Stomach (tissue), 9 donors: ENCODE results near the gene KDM2B. TPM values are rescaled to one million over a fixed set of nuclear protein-coding genes. Genes with fewer than 3 reads are reported as not detected.
"Not testable (repeated sequence)": the region's sequence is repeated elsewhere in the genome, so short reads cannot be mapped to it uniquely, and the experiment has no call there.

ENCODE experiments used
- DNase-seq, 2 donors: peaks; one replicate each; pipeline versions ENCODE4 v3.0.0 to v3.0.0-alpha.2; 2013 to 2019
- H3K27ac ChIP-seq, 5 donors: fragments of 200-600 bp in 4 of 5; sonication (generic) in 4 of 5; one replicate each; pipeline ENCODE4 v1.5.1; 2013 to 2019; ENCODE audit warnings: mild to moderate bottlenecking in 1 of 5, moderate library complexity in 1 of 5
- H3K27me3 ChIP-seq, 3 donors: fragments of 200-600 bp; sonication (generic); one replicate each; pipeline ENCODE4 v1.5.1; 2017 to 2019; ENCODE audit warnings: mixed run types in 1 of 3
- H3K36me3 ChIP-seq, 4 donors: fragments of 200-600 bp; sonication (generic); 1 replicate in 3 of 4; 2 replicates in 1 of 4; pipeline ENCODE4 v1.5.1; 2016 to 2019
- H3K4me1 ChIP-seq, 4 donors: fragments of 200-600 bp; sonication (generic); one replicate each; pipeline ENCODE4 v1.5.1; 2016 to 2019
- H3K4me3 ChIP-seq, 4 donors: fragments of 200-600 bp; sonication (generic) in 3 of 4; one replicate each; pipeline ENCODE4 v1.5.1; 2016 to 2019; ENCODE audit warnings: mild to moderate bottlenecking in 1 of 4
- H3K9me3 ChIP-seq, 4 donors: fragments of 200-600 bp; sonication (generic); one replicate each; pipeline ENCODE4 v1.5.1; 2016 to 2019
- EP300 ChIP-seq: sonication (generic); formaldehyde crosslinking; IDR thresholded peaks from one replicate; pipeline ENCODE4 v1.6.1; 2017; ENCODE audit warnings: antibody characterized with exemption
- POLR2A ChIP-seq, 4 donors: fragments of 450-650 bp; IDR thresholded peaks; one replicate each; pipeline ENCODE4 v1.6.1; 2016; ENCODE audit warnings: antibody characterized with exemption in 4 of 4, control low read depth in 2 of 4, mild to moderate bottlenecking in 1 of 4, moderate library complexity in 1 of 4
- POLR2AphosphoS5 ChIP-seq, 3 donors: sonication (generic); formaldehyde crosslinking; IDR thresholded peaks; one replicate each; pipeline ENCODE4 v1.6.1; 2016; ENCODE audit warnings: antibody characterized with exemption in 3 of 3
- WGBS, 5 donors: extraction: QIAGEN DNeasy Blood & Tissue Kit in 3 of 5; methylation state at CpG; one replicate each; pipeline versions ENCODE4 v1.1.5 to v1.1.7; 2013 to 2018; 5-methylcytosine and 5-hydroxymethylcytosine counted together
- intact Hi-C: fragments of 100-400 bp; cut with DNase I; formaldehyde crosslinking; loops from one replicate; pipeline ENCODE4 v1.15.1; 2023; ENCODE audit warnings: low total_unique reads
- polyA plus RNA-seq, 3 donors: library from polyadenylated mRNA; stranded (reverse); fragments of 200-250 nt; gene quantifications; one replicate each; pipeline ENCODE4 v1.2.3, GENCODE V29; 2013
- total RNA-seq, 5 donors: library from RNA; depleted of rRNA; stranded (reverse); fragments of >200 nt; gene quantifications; one replicate each; pipeline versions ENCODE4 v1.1.0 to v1.2.3, GENCODE V29; 2014 to 2016
- TF ChIP-seq, protein P1 (sequence below), 7 experiments: fragments of 450-650 bp in 4 of 7; fragments of 200-600 bp in 3 of 7; sonication (generic) in 3 of 7; IDR thresholded peaks; one replicate each; pipeline ENCODE4 v1.5.1; 2016 to 2019; ENCODE audit warnings: antibody characterized with exemption in 7 of 7, control low read depth in 2 of 7, mild to moderate bottlenecking in 1 of 7
- donor health status: healthy with polysubstance abuse.
- donor health status: Bipolar disorder and iron deficiency.
- donor health status: healthy.

KDM2B gene
- total and polyA plus RNA-seq, 8 donors: 5.8 to 72.8 (median 11.7) TPM

DNA sequence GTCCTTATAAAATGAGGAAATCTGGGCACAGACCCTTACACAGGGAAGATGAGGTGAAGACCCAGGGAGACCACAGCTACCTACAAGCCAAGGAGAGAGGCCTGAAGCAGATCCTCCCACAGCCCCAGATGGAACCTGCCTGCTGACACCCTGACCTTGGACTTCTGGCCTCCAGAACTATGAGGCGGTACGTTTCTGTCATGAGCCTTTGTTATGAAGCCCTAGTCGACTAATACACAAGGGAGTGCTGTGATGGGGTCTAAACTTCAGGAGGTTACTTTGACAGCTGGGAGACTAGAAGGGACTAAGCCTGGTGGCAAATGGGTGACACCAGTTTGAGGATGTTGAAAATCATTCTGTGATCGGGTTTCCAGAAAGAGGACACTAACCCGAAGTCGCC, 95.9 kb downstream of the KDM2B start:
- no peak for TF ChIP-seq POLR2A (IDR thresholded peaks at IDR 0.05)
- no peak for TF ChIP-seq EP300
- no peak for TF ChIP-seq POLR2AphosphoS5 (IDR thresholded peaks at IDR 0.05)
- TF ChIP-seq, protein P1, sequence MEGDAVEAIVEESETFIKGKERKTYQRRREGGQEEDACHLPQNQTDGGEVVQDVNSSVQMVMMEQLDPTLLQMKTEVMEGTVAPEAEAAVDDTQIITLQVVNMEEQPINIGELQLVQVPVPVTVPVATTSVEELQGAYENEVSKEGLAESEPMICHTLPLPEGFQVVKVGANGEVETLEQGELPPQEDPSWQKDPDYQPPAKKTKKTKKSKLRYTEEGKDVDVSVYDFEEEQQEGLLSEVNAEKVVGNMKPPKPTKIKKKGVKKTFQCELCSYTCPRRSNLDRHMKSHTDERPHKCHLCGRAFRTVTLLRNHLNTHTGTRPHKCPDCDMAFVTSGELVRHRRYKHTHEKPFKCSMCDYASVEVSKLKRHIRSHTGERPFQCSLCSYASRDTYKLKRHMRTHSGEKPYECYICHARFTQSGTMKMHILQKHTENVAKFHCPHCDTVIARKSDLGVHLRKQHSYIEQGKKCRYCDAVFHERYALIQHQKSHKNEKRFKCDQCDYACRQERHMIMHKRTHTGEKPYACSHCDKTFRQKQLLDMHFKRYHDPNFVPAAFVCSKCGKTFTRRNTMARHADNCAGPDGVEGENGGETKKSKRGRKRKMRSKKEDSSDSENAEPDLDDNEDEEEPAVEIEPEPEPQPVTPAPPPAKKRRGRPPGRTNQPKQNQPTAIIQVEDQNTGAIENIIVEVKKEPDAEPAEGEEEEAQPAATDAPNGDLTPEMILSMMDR (IDR thresholded peaks at IDR 0.05): no peak
- no peak overlapping the region for H3K4me3 ChIP-seq
- intact Hi-C loops: no loop called here

DNA sequence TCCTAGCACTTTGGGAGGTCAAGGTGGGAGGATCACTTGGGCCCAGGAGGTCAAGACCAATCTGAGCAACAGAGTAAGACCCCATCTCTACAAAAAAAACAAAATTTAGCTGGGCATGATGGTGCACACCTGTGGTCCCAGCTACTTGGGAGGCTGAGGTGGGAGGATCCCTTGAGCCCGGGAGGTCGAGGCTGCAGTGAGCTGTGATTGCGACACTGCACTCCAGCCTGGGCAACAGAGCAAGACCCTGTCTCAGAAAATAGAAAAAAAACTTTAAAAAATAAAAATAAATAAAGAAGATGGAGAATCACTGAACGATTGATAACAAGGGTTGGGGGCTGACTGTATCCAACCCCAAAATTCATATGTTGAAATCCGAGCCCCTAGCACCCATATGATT, 96.3 kb downstream of the KDM2B start:
- DNase-seq, H3K27ac ChIP-seq, H3K4me3 ChIP-seq, intact Hi-C loops, H3K4me1 ChIP-seq, H3K9me3 ChIP-seq, H3K27me3 ChIP-seq: not testable (repeated sequence)
- 94 to 98% (median 97%) methylated on average over 5 of the region's 5 CpGs for WGBS, 5 donors
- peaks cover 0 to 22% (median 7%) of the 10 kb centered on the region in 4 donors for H3K36me3 ChIP-seq

More for the DNA sequence above, 95.9 kb downstream of the KDM2B start:
- 77 to 90% (median 87%) methylated on average over 6 of the region's 6 CpGs for WGBS, 5 donors
- Histone ChIP-seq H3K27ac (no peak overlapping the region), H3K27me3 (no peaks in the 10 kb centered on the region), H3K36me3 (peaks cover 0 to 26% (median 11%) of the 10 kb centered on the region in 4 donors), H3K4me1 (no peaks in the 10 kb centered on the region), H3K9me3 (no peaks in the 10 kb centered on the region)
- DNase-seq: no peak

DNA sequence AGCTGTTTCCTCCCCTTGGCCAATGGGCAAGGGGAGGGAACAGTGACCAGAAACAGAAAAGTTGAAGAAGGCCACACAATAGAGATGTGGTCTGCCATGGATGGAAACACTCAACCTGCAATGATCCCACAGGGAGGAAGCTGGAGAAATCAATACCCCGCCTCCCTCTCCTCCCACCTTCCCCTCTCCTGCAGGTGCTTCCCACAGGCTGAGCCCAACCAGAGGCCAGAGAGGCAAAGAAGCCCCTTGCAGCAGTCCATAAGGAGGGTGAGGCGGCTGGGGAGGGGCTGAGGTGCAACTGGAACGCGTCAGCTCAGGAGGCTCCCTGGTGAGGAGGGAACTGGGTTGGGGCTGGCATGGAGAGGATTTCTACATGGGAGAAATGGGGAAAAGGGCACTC, 96.9 kb downstream of the KDM2B start:
- Histone ChIP-seq H3K9me3 (no peaks in the 10 kb centered on the region), H3K27ac (no peak overlapping the region), H3K4me3 (no peak overlapping the region), H3K27me3 (no peaks in the 10 kb centered on the region), H3K36me3 (peaks cover 0 to 20% (median 4%) of the 10 kb centered on the region in 4 donors), H3K4me1 (no peaks in the 10 kb centered on the region)
- TF ChIP-seq EP300: no peak
- WGBS, 5 donors: 83 to 85% (median 83%) methylated on average over 4 of the region's 4 CpGs
- DNase-seq: no peak
- intact Hi-C loops: no loop called here

DNA sequence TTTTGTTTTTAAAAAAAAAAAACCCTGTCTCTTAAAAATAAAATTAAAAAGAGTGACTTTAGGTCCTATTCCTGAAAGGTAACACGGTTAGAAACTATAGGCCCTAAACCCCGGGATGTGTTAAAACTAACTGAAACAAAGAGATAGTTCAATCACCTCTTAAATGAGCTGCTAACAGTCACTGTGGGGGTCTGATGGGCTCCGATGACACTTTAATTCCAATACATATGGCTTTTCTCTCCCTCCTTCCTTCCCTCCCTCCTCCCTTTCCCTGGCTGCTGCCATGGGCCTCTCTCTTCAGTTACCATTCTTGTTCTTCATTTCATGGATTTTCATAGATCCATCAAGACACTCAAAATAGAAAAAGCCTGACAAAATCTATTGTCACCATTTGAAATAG, 104.3 kb downstream of the KDM2B start:
- H3K27me3 ChIP-seq: no peaks in the 10 kb centered on the region
- intact Hi-C loops: no loop called here
- TF ChIP-seq, protein P1 (IDR thresholded peaks at IDR 0.05): no peak
- TF ChIP-seq POLR2A (IDR thresholded peaks at IDR 0.05) (no peak), EP300 (no peak), POLR2AphosphoS5 (IDR thresholded peaks at IDR 0.05) (no peak)
- 80 to 86% (median 85%) methylated on average over 3 of the region's 3 CpGs for WGBS, 5 donors
- no peak overlapping the region for H3K27ac ChIP-seq
- no peak overlapping the region for H3K4me3 ChIP-seq
- H3K36me3 ChIP-seq: no peaks in the 10 kb centered on the region
- DNase-seq: no peak
- no peaks in the 10 kb centered on the region for H3K9me3 ChIP-seq
- H3K4me1 ChIP-seq: peaks cover 0 to 10% (median 4%) of the 10 kb centered on the region in 4 donors

DNA sequence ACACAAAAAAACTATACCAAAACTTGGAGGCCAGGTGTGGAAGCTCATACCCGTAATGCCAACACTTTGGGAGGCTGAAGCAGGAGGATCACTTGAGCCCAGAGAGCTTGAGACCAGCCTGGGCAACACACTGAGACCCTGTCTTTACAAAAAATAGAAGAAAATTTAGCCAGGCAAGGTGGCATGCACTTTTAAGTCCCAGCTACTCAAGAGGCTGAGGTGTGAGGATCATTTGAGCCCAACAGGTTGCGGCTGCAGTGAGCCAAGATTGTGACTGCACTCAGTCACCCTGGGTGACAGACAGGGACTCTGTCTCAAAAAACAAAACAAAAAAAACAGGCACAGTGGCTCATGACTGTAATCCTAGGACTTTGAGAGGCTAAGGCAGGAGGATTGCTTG, 105.5 kb downstream of the KDM2B start:
- H3K4me1 ChIP-seq: peaks cover 0 to 10% (median 4%) of the 10 kb centered on the region in 4 donors
- no peak for TF ChIP-seq POLR2AphosphoS5 (IDR thresholded peaks at IDR 0.05)
- TF ChIP-seq POLR2A (IDR thresholded peaks at IDR 0.05): no peak
- H3K27ac ChIP-seq: no peak overlapping the region
- WGBS, 5 donors: 98 to 100% (median 100%) methylated on average over 2 of the region's 2 CpGs
- H3K4me3 ChIP-seq: no peak overlapping the region
- intact Hi-C loops: no loop called here
- no peaks in the 10 kb centered on the region for H3K9me3 ChIP-seq
- H3K36me3 ChIP-seq: no peaks in the 10 kb centered on the region
- no peaks in the 10 kb centered on the region for H3K27me3 ChIP-seq
- no peak for DNase-seq

DNA sequence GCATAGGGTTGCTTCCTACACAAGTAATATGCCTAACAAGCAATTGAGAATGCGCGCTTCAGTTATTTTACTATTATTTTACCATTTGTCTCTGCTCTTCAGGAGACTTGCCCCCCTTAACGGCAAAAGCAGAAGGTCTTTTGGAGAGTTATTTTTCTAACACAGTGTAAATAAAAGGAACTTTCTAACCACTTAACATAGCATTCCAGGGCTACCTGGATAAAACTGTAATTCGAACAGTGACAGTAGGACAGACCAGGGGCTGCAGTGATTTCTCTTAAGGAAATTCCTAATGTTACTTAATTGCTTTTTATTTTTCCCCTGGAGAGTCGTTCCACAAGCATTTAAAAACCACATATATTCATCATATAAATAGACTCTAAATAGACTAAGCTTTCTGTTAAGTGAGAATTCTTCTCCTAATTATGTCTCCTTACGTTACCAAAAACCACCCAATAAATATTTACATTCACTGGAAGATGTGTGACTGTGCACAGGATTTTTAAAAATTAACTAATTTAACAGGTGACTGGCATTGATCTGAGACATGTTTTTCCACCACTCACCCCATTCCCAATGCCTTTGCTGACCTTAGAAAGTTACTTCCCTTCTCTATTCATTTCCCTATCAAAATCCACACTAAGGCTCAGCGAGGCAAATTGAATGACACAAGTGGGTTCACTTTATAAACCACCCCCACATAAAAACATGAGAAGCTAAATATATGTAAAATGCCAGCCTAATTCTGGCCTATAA, 108.5 kb downstream of the KDM2B start:
- no peak for TF ChIP-seq POLR2A (IDR thresholded peaks at IDR 0.05)
- TF ChIP-seq POLR2AphosphoS5 (IDR thresholded peaks at IDR 0.05): no peak
- TF ChIP-seq, protein P1 (IDR thresholded peaks at IDR 0.05): no peak
- TF ChIP-seq EP300: no peak
- intact Hi-C loops: no loop called here
- no peak overlapping the region for H3K27ac ChIP-seq
- 65 to 72% (median 68%) methylated on average over 7 of the region's 7 CpGs for WGBS, 5 donors
- peaks cover 4 to 22% (median 15%) of the 10 kb centered on the region in 4 donors for H3K4me1 ChIP-seq
- no peaks in the 10 kb centered on the region for H3K36me3 ChIP-seq
- no peaks in the 10 kb centered on the region for H3K9me3 ChIP-seq
- no peak for DNase-seq
- H3K27me3 ChIP-seq: no peaks in the 10 kb centered on the region
- H3K4me3 ChIP-seq: no peak overlapping the region
